OCI-LY7 (cell line): Measurements from ENCODE around the gene CACNA1D.

Experiments
- CTCF ChIP-seq: fragments of 200-600 bp; sonication (generic); conservative IDR thresholded peaks from 2 replicates; pipeline ENCODE4 v1.5.1; 2014; ENCODE audit warnings: mild to moderate bottlenecking, antibody characterized with exemption, low read length, moderate library complexity, mixed read lengths
- EZH2phosphoT487 ChIP-seq: fragments of 200-600 bp; sonication (generic); IDR thresholded peaks from 2 replicates; pipeline ENCODE4 v1.6.1; 2018; ENCODE audit warnings: low read depth, borderline replicate concordance, mild to moderate bottlenecking, mixed run types, antibody characterized with exemption, low read length, moderate library complexity, mixed read lengths

GRCh38 chr3:53787016-53787415, 292.6 kb downstream of the CACNA1D start:
- TF ChIP-seq CTCF (no peak), EZH2phosphoT487 (no peak)
